IMR-90 (cell line): ENCODE results near the gene KIRREL2. TPM values are rescaled to one million over a fixed set of nuclear protein-coding genes. Genes with fewer than 3 reads are reported as not detected.

Experiments
- ATAC-seq: fragments of 200-7000 bp; cut with Tn5 transposase; 2 replicates; pipeline ENCODE4 v1.9.1; 2020; ENCODE audit warnings: low read depth, mild to moderate bottlenecking, moderate library complexity
- BruUV-seq: library from RNA; stranded (reverse); fragments of 400-500 nt; replicated peaks from 2 replicates; lab custom pipeline; 2021; lab: Mats Ljungman, UMichigan
- CTCF ChIA-PET: fragments of 300-600 bp; formaldehyde crosslinking; extraction: SDS; loops from one replicate; lab custom pipeline; 2021; ENCODE audit warnings: antibody characterized with exemption; lab: Yijun Ruan, JAX
- POLR2A ChIA-PET: fragments of 300-600 bp; sonication (Branson Sonifier 250); formaldehyde crosslinking; loops from one replicate; lab custom pipeline; 2022; ENCODE audit warnings: antibody characterized with exemption; ENCODE audit not compliant: unreplicated experiment; lab: Charles Lee
- DNase-seq: peaks from one replicate; pipeline ENCODE4 v3.0.0; 2013
- H2AFZ ChIP-seq: replicated peaks from 2 replicates; pipeline ENCODE3; 2013; ENCODE audit warnings: low read length, mild to moderate bottlenecking; ENCODE audit not compliant: poor library complexity
- H2AK5ac ChIP-seq: 2 replicates; pipeline ENCODE4 v1.6.1; 2013; ENCODE audit warnings: low read depth, low read length, inconsistent platforms
- H2AK9ac ChIP-seq: replicated peaks from 2 replicates; pipeline ENCODE3; 2013; ENCODE audit warnings: mild to moderate bottlenecking, low read depth, low read length, moderate library complexity; ENCODE audit not compliant: poor library complexity
- H2BK120ac ChIP-seq: 2 replicates; pipeline ENCODE4 v1.6.1; 2013; ENCODE audit warnings: low read depth, low read length, inconsistent platforms
- H2BK15ac ChIP-seq: 3 replicates; pipeline ENCODE4 v1.6.1; 2013; ENCODE audit warnings: low read depth, low read length, inconsistent platforms
- H2BK20ac ChIP-seq: 2 replicates; pipeline ENCODE4 v1.6.1; 2013; ENCODE audit warnings: low read depth, mild to moderate bottlenecking, inconsistent platforms, low read length, moderate library complexity
- H2BK5ac ChIP-seq: 2 replicates; pipeline ENCODE4 v1.6.1; 2013; ENCODE audit warnings: mild to moderate bottlenecking, low read depth, low read length, inconsistent platforms; ENCODE audit not compliant: poor library complexity, severe bottlenecking
- H3K14ac ChIP-seq: replicated peaks from 2 replicates; pipeline ENCODE4 v1.6.1; 2013; ENCODE audit warnings: low read depth, low read length, inconsistent platforms
- H3K18ac ChIP-seq: 2 replicates; pipeline ENCODE4 v1.6.1; 2013; ENCODE audit warnings: low read depth, low read length, control low read depth
- H3K23ac ChIP-seq: 2 replicates; pipeline ENCODE4 v1.6.1; 2013; ENCODE audit warnings: low read depth, low read length, inconsistent platforms
- H3K27ac ChIP-seq: 2 replicates; pipeline ENCODE4 v1.5.1; 2013; ENCODE audit warnings: mild to moderate bottlenecking, control low read depth, low read length; ENCODE audit not compliant: insufficient read depth
- H3K27me3 ChIP-seq: 2 replicates; pipeline ENCODE4 v1.6.1; 2013; ENCODE audit warnings: low read length; ENCODE audit not compliant: control insufficient read depth, insufficient read depth
- H3K36me3 ChIP-seq: 2 replicates; pipeline ENCODE4 v1.6.1; 2013; ENCODE audit warnings: low read length, mixed read lengths; ENCODE audit not compliant: control insufficient read depth, insufficient read depth
- H3K4ac ChIP-seq: 2 replicates; pipeline ENCODE4 v1.6.1; 2013; ENCODE audit warnings: low read depth, low read length, inconsistent platforms
- H3K4me1 ChIP-seq: 2 replicates; pipeline ENCODE4 v1.6.1; 2013; ENCODE audit warnings: low read length, mixed read lengths; ENCODE audit not compliant: control insufficient read depth, insufficient read depth
- H3K4me2 ChIP-seq: 2 replicates; pipeline ENCODE4 v1.6.1; 2013; ENCODE audit warnings: low read depth, mild to moderate bottlenecking, control low read depth, low read length, moderate library complexity
- H3K4me3 ChIP-seq: 2 replicates; pipeline ENCODE4 v1.5.1; 2013; ENCODE audit warnings: low read depth, mild to moderate bottlenecking, control low read depth, low read length, moderate library complexity; ENCODE audit not compliant: insufficient read depth
- H3K56ac ChIP-seq: 2 replicates; pipeline ENCODE4 v1.6.1; 2013; ENCODE audit warnings: low read length, inconsistent platforms; ENCODE audit not compliant: insufficient read depth; ENCODE audit errors: extremely low read depth
- H3K79me1 ChIP-seq, 2 experiments: 2 replicates each; pipeline ENCODE4 v1.6.1; 2013; ENCODE audit warnings: low read length in 2 of 2, inconsistent platforms in 1 of 2, low read depth in 1 of 2
- H3K9ac ChIP-seq: 2 replicates; pipeline ENCODE4 v1.6.1; 2013; ENCODE audit warnings: low read depth, low read length, control low read depth
- H3K9me1 ChIP-seq: 2 replicates; pipeline ENCODE4 v1.6.1; 2013; ENCODE audit warnings: low read length, inconsistent platforms; ENCODE audit not compliant: insufficient read depth
- H3K9me3 ChIP-seq: 2 replicates; pipeline ENCODE4 v1.6.1; 2013; ENCODE audit warnings: low read length; ENCODE audit not compliant: control insufficient read depth, insufficient read depth
- H4K20me1 ChIP-seq: 2 replicates; pipeline ENCODE4 v1.6.1; 2013; ENCODE audit warnings: low read length, inconsistent platforms; ENCODE audit not compliant: insufficient read depth
- H4K5ac ChIP-seq: 2 replicates; pipeline ENCODE4 v1.6.1; 2013; ENCODE audit warnings: mild to moderate bottlenecking, low read depth, low read length, control low read depth
- H4K8ac ChIP-seq, 2 experiments: 2 replicates each; pipeline ENCODE4 v1.6.1; 2013; ENCODE audit warnings: low read depth in 2 of 2, low read length in 2 of 2, control low read depth in 1 of 2, inconsistent platforms in 1 of 2
- H4K91ac ChIP-seq: 2 replicates; pipeline ENCODE4 v1.6.1; 2013; ENCODE audit warnings: low read depth, low read length, inconsistent platforms; ENCODE audit not compliant: insufficient read depth
- BHLHE40 ChIP-seq: fragments of 150-350 bp; IDR thresholded peaks from 2 replicates; pipeline ENCODE4 v1.6.1; 2016; ENCODE audit warnings: mild to moderate bottlenecking, low read depth, low read length
- CEBPB ChIP-seq: IDR thresholded peaks from 2 replicates; pipeline ENCODE4 v1.6.1; 2012; ENCODE audit warnings: low read depth, low read length, improper control_type of control experiment
- CTCF ChIP-seq: conservative IDR thresholded peaks from 2 replicates; pipeline ENCODE4 v1.5.1; 2012; ENCODE audit warnings: mild to moderate bottlenecking, low read depth, low read length, improper control_type of control experiment
- FOS ChIP-seq: fragments of 150-350 bp; IDR thresholded peaks from 2 replicates; pipeline ENCODE4 v1.6.1; 2016; ENCODE audit warnings: low read depth, low read length
- MAFK ChIP-seq: IDR thresholded peaks from 2 replicates; pipeline ENCODE4 v1.6.1; 2012; ENCODE audit warnings: low read depth, low read length, improper control_type of control experiment
- MAZ ChIP-seq: IDR thresholded peaks from 2 replicates; pipeline ENCODE4 v1.6.1; 2012; ENCODE audit warnings: low read depth, mild to moderate bottlenecking, low read length, improper control_type of control experiment, moderate library complexity, borderline replicate concordance
- RFX5 ChIP-seq: IDR thresholded peaks from 2 replicates; pipeline ENCODE4 v1.8.0; 2012; ENCODE audit warnings: low read depth, mild to moderate bottlenecking, low read length, moderate library complexity
- SMC3 ChIP-seq: fragments of 150-350 bp; IDR thresholded peaks from 2 replicates; pipeline ENCODE4 v1.6.1; 2016; ENCODE audit warnings: low read depth, mild to moderate bottlenecking, antibody characterized with exemption, low read length, moderate library complexity
- USF2 ChIP-seq: fragments of 150-350 bp; IDR thresholded peaks from 2 replicates; pipeline ENCODE4 v1.6.1; 2017; ENCODE audit warnings: mild to moderate bottlenecking, antibody characterized with exemption, low read length, low read depth
- WGBS, 2 experiments: methylation state at CpG; one replicate each; pipeline versions ENCODE4 v1.1.5 to v1.1.7; 2013; ENCODE audit warnings: missing lambda C conversion rate in 2 of 2; ENCODE audit not compliant: insufficient read length in 1 of 2; ENCODE audit errors: extremely low coverage in 2 of 2; 5-methylcytosine and 5-hydroxymethylcytosine counted together
- dilution Hi-C: fragments of 300-500 bp; cut with HindIII; formaldehyde crosslinking; loops from one replicate; pipeline ENCODE4 v1.14.3; 2018; ENCODE audit warnings: low sequenced_read_pairs; ENCODE audit not compliant: unreplicated experiment
- in situ Hi-C: fragments of 300-500 bp; cut with MboI; formaldehyde crosslinking; loops from 3 replicates; pipeline ENCODE4 v1.14.3; 2019; ENCODE audit warnings: low sequenced_read_pairs, inconsistent platforms, mixed read lengths
- intact Hi-C: fragments of 100-400 bp; cut with micrococcal nuclease; formaldehyde crosslinking; loops from 2 replicates; pipeline ENCODE4 v1.10.0; 2022
- polyA plus RNA-seq, 3 experiments: library from polyadenylated mRNA; depleted of rRNA; stranded (reverse); fragments of >200 nt; gene quantifications; 2 replicates each; pipeline ENCODE4 v1.2.3, GENCODE V29; 2012; ENCODE audit warnings: low replicate concordance in 1 of 3
- total RNA-seq: library from RNA; depleted of rRNA; stranded (reverse); fragments of >200 nt; gene quantifications from 2 replicates; pipeline ENCODE4 v1.2.3, GENCODE V29; 2012

KIRREL2 gene
- total and polyA plus RNA-seq, 2 of the 4 experiments (the other 2 are of a cell fraction) = not detected

- TF ChIP-seq USF2 (no peak), MAZ (no peak), FOS (no peak)
Measured at GRCh38 chr19:35852029-35852780, 4.5 kb upstream of the KIRREL2 start, which contains the start of gene NPHS1 (continued).

GRCh38 chr19:35853038-35853756 lies 3.5 kb upstream of the KIRREL2 start:
- Histone ChIP-seq H3K9me3 (no peaks in the 10 kb centered on the region), H3K79me1 (no peaks in the 10 kb centered on the region), H2BK15ac (no peak overlapping the region), H2AFZ (no peak overlapping the region), H3K4me1 (no peaks in the 10 kb centered on the region; the same call in 1 of the 2 replicates), H3K4ac (no peak overlapping the region), H2AK9ac (no peak overlapping the region), H3K4me3 (no peak overlapping the region), H3K14ac (no peak overlapping the region), H2BK20ac (no peak overlapping the region), H2BK5ac (no peak overlapping the region), H3K56ac (no peak overlapping the region), H2BK120ac (no peak overlapping the region), H2AK5ac (no peak overlapping the region), H3K27me3 (peaks cover 76% of the 10 kb centered on the region), H4K8ac (no peak overlapping the region), H4K20me1 (no peaks in the 10 kb centered on the region), H3K4me2 (no peak overlapping the region), H4K5ac (no peak overlapping the region), H3K23ac (no peak overlapping the region), H3K9me1 (no peaks in the 10 kb centered on the region), H3K9ac (no peak overlapping the region), H3K27ac (no peak overlapping the region), H3K18ac (no peak overlapping the region), H4K91ac (no peak overlapping the region), H3K36me3 (no peaks in the 10 kb centered on the region)
- ChIA-PET POLR2A (no interaction called here), CTCF (no interaction called here)
- DNase-seq = no peak
- dilution Hi-C loops (no loop called here), in situ Hi-C loops (no loop called here), intact Hi-C loops (loop anchor here (2.0 kb wide), 1 partner anchor 50 kb away; no protein-coding TSS in a partner anchor)
- TF ChIP-seq CTCF (no peak), SMC3 (no peak), CEBPB (no peak), USF2 (no peak), FOS (no peak), MAFK (no peak), BHLHE40 (no peak), RFX5 (no peak)
- ATAC-seq = no peak
- WGBS, 2 experiments = 51% methylated on average over 4 of the region's 8 CpGs; no CpG with 5 or more reads in 1 of the 2 experiments
- no TSS peak for BruUV-seq
